Measurements from ENCODE around the gene CERS4.

DNA sequence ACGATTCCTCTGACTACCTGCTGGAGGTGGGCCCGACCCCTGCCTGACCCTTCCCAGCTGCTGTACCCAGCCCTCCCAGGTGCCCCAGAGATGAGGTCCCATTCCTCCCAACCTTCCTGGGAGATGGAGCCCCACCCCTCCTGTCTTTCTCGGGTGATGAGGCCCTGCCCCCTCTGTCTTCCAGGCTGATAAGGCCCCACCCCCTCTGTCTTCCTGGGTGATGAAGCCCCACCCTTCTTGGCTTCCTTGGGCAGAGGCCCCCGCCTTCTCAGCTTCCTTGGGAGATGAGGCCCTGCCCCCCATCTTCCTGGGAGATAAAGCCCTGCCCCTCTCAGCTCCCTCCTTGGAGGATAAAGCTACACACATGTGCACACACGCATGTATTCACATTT is 47.9 kb downstream of the CERS4 start:
- TF ChIP-seq EZH2 (IDR thresholded peaks at IDR 0.05; ENCODE audit: insufficient read depth, poor library complexity, severe bottlenecking) (no peak), EZH2phosphoT487 (IDR thresholded peaks at IDR 0.05; ENCODE audit: insufficient read depth, low read depth) (no peak)
